ENCODE results near the gene CYBC1. TPM values are rescaled to one million over a fixed set of nuclear protein-coding genes. Genes with fewer than 3 reads are reported as not detected.
A peak's percentile ranks its signal among the peaks of the same experiment; 100 is the strongest.

CYBC1 gene
- total RNA-seq, 1 experiment from 2014 or later, result 71.7 TPM

DNA sequence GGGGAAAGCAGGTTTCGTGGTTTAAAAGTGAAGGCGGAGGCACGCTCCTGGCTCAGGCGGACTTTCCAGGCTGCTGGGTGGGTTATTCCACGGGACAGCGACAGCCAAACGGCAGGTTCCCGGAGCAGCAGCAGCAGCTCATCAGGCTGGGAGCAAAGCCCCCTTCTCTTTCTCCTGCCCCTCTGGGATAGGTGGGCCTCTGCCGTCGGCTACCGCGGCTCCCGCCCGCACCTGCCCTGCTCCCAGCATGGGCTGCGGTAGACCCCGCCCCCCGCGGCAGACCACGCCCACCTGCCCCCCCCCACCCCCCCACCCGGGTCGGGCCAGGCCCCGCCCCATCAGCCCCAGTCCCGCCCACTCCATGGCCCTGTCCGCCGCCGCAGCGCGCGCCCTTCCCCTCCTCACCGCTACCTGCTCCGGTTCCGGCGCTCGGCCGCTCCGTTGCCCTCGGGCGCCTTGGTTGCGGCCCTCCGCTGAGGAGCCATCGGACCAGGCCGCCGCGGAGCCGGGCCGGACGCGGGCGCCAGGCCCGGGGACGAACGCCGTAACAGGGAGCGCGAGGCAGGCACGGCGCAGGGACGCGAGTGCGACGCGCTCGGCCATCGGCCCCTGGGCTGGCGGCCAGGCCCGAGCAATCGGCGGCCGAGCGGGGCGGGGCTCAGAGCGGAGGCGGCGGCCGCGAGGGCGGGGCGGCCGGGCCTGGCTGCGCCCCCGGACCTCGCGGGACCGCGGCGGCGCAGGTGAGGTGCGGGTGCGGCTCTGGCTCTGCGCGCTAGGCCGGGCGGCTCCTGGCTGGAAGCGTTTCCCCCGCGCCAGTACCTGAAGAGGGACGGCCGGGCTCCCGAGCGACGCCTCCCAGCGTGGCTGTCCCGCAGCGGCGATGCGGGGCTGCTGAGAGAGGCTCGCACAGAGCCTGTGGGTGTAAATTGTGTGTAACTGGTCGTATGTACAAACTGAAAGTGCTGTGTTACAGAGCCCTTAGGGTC is 32.3 kb downstream of the CYBC1 start, which contains the start of the genes HEXD and OGFOD3 (continued):
- no peak for TF ChIP-seq GRHL2 (CRISPR knock-in tag; IDR thresholded peaks at IDR 0.05; ENCODE audit: insufficient replicate concordance, severe bottlenecking)
- no peak for TF ChIP-seq MLX (CRISPR knock-in tag; IDR thresholded peaks at IDR 0.05)
- no peak for TF ChIP-seq ZNF423 (CRISPR knock-in tag; IDR thresholded peaks at IDR 0.05)
- TF ChIP-seq PRDM15 (CRISPR knock-in tag; IDR thresholded peaks at IDR 0.05), result 0 out of 2 replicates have a peak, but pooled peaks have one; percentile 13
- TF ChIP-seq JUN (CRISPR knock-in tag; IDR thresholded peaks at IDR 0.05), result no peak
- TF ChIP-seq, protein P1, sequence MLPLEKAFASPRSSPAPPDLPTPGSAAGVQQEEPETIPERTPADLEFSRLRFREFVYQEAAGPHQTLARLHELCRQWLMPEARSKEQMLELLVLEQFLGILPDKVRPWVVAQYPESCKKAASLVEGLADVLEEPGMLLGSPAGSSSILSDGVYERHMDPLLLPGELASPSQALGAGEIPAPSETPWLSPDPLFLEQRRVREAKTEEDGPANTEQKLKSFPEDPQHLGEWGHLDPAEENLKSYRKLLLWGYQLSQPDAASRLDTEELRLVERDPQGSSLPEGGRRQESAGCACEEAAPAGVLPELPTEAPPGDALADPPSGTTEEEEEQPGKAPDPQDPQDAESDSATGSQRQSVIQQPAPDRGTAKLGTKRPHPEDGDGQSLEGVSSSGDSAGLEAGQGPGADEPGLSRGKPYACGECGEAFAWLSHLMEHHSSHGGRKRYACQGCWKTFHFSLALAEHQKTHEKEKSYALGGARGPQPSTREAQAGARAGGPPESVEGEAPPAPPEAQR (CRISPR knock-in tag; IDR thresholded peaks at IDR 0.05), result no peak
- no peak for TF ChIP-seq TEAD4 (CRISPR knock-in tag; IDR thresholded peaks at IDR 0.05)
- TF ChIP-seq NR3C1 (CRISPR knock-in tag; conservative IDR thresholded peaks at IDR 0.05; ENCODE audit: low read depth), result peak; percentile 95; the same call in 1 of the 2 replicates
- TF ChIP-seq KAT7 (CRISPR knock-in tag; IDR thresholded peaks at IDR 0.05; ENCODE audit: borderline replicate concordance), result peak; percentile 56; the same call in 1 of the 2 replicates
- no peak; the same call in 1 of the 2 replicates for TF ChIP-seq GABPB1 (CRISPR knock-in tag; IDR thresholded peaks at IDR 0.05)
- TF ChIP-seq ZNF263 (CRISPR knock-in tag; IDR thresholded peaks at IDR 0.05; ENCODE audit: low read depth), result no peak
- TF ChIP-seq RORB (CRISPR knock-in tag; IDR thresholded peaks at IDR 0.05), result no peak
- TF ChIP-seq, protein P2, sequence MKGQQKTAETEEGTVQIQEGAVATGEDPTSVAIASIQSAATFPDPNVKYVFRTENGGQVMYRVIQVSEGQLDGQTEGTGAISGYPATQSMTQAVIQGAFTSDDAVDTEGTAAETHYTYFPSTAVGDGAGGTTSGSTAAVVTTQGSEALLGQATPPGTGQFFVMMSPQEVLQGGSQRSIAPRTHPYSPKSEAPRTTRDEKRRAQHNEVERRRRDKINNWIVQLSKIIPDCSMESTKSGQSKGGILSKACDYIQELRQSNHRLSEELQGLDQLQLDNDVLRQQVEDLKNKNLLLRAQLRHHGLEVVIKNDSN (CRISPR knock-in tag; IDR thresholded peaks at IDR 0.05), result no peak
- TF ChIP-seq ESRRA (CRISPR knock-in tag; IDR thresholded peaks at IDR 0.05; ENCODE audit: borderline replicate concordance), result peak; percentile 53; the same call in 1 of the 2 replicates
- TF ChIP-seq ZNF416 (CRISPR knock-in tag; IDR thresholded peaks at IDR 0.05), result no peak
- TF ChIP-seq TP53 (CRISPR knock-in tag; IDR thresholded peaks at IDR 0.05), result peak; percentile 90; the same call in 1 of the 2 replicates
- TF ChIP-seq TEAD1 (CRISPR knock-in tag; IDR thresholded peaks at IDR 0.05), result peak; percentile 51
- peak; percentile 71; the same call in 1 of the 2 replicates for TF ChIP-seq NFE2L1 (CRISPR knock-in tag; IDR thresholded peaks at IDR 0.05)
- peak; percentile 86 for TF ChIP-seq E2F5 (CRISPR knock-in tag; IDR thresholded peaks at IDR 0.05)
- TF ChIP-seq, protein P3, sequence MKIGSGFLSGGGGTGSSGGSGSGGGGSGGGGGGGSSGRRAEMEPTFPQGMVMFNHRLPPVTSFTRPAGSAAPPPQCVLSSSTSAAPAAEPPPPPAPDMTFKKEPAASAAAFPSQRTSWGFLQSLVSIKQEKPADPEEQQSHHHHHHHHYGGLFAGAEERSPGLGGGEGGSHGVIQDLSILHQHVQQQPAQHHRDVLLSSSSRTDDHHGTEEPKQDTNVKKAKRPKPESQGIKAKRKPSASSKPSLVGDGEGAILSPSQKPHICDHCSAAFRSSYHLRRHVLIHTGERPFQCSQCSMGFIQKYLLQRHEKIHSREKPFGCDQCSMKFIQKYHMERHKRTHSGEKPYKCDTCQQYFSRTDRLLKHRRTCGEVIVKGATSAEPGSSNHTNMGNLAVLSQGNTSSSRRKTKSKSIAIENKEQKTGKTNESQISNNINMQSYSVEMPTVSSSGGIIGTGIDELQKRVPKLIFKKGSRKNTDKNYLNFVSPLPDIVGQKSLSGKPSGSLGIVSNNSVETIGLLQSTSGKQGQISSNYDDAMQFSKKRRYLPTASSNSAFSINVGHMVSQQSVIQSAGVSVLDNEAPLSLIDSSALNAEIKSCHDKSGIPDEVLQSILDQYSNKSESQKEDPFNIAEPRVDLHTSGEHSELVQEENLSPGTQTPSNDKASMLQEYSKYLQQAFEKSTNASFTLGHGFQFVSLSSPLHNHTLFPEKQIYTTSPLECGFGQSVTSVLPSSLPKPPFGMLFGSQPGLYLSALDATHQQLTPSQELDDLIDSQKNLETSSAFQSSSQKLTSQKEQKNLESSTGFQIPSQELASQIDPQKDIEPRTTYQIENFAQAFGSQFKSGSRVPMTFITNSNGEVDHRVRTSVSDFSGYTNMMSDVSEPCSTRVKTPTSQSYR (CRISPR knock-in tag; IDR thresholded peaks at IDR 0.05), result no peak
- TF ChIP-seq, protein P4, sequence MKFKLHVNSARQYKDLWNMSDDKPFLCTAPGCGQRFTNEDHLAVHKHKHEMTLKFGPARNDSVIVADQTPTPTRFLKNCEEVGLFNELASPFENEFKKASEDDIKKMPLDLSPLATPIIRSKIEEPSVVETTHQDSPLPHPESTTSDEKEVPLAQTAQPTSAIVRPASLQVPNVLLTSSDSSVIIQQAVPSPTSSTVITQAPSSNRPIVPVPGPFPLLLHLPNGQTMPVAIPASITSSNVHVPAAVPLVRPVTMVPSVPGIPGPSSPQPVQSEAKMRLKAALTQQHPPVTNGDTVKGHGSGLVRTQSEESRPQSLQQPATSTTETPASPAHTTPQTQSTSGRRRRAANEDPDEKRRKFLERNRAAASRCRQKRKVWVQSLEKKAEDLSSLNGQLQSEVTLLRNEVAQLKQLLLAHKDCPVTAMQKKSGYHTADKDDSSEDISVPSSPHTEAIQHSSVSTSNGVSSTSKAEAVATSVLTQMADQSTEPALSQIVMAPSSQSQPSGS (CRISPR knock-in tag; IDR thresholded peaks at IDR 0.05; ENCODE audit: borderline replicate concordance, low read depth), result no peak
- TF ChIP-seq ZNF512 (CRISPR knock-in tag; IDR thresholded peaks at IDR 0.05; ENCODE audit: borderline replicate concordance), result no peak
- TF ChIP-seq ZNF232 (CRISPR knock-in tag; IDR thresholded peaks at IDR 0.05), result no peak

All from WTC11 (cell line).